Stomach (tissue), 9 donors: Measurements from ENCODE around the gene TREM1. TPM values are rescaled to one million over a fixed set of nuclear protein-coding genes. Genes with fewer than 3 reads are reported as not detected.
"Not testable (repeated sequence)": the region's sequence is repeated elsewhere in the genome, so short reads cannot be mapped to it uniquely, and the experiment has no call there.

Source experiments
- DNase-seq, 2 donors: peaks; one replicate each; pipeline versions ENCODE4 v3.0.0 to v3.0.0-alpha.2; 2013 to 2019
- H3K27ac ChIP-seq, 5 donors: fragments of 200-600 bp in 4 of 5; sonication (generic) in 4 of 5; one replicate each; pipeline ENCODE4 v1.5.1; 2013 to 2019; ENCODE audit warnings: mild to moderate bottlenecking in 1 of 5, moderate library complexity in 1 of 5
- H3K27me3 ChIP-seq, 3 donors: fragments of 200-600 bp; sonication (generic); one replicate each; pipeline ENCODE4 v1.5.1; 2017 to 2019; ENCODE audit warnings: mixed run types in 1 of 3
- H3K36me3 ChIP-seq, 4 donors: fragments of 200-600 bp; sonication (generic); 1 replicate in 3 of 4; 2 replicates in 1 of 4; pipeline ENCODE4 v1.5.1; 2016 to 2019
- H3K4me1 ChIP-seq, 4 donors: fragments of 200-600 bp; sonication (generic); one replicate each; pipeline ENCODE4 v1.5.1; 2016 to 2019
- H3K4me3 ChIP-seq, 4 donors: fragments of 200-600 bp; sonication (generic) in 3 of 4; one replicate each; pipeline ENCODE4 v1.5.1; 2016 to 2019; ENCODE audit warnings: mild to moderate bottlenecking in 1 of 4
- H3K9me3 ChIP-seq, 4 donors: fragments of 200-600 bp; sonication (generic); one replicate each; pipeline ENCODE4 v1.5.1; 2016 to 2019
- EP300 ChIP-seq: sonication (generic); formaldehyde crosslinking; IDR thresholded peaks from one replicate; pipeline ENCODE4 v1.6.1; 2017; ENCODE audit warnings: antibody characterized with exemption
- POLR2A ChIP-seq, 4 donors: fragments of 450-650 bp; IDR thresholded peaks; one replicate each; pipeline ENCODE4 v1.6.1; 2016; ENCODE audit warnings: antibody characterized with exemption in 4 of 4, control low read depth in 2 of 4, mild to moderate bottlenecking in 1 of 4, moderate library complexity in 1 of 4
- POLR2AphosphoS5 ChIP-seq, 3 donors: sonication (generic); formaldehyde crosslinking; IDR thresholded peaks; one replicate each; pipeline ENCODE4 v1.6.1; 2016; ENCODE audit warnings: antibody characterized with exemption in 3 of 3
- WGBS, 5 donors: extraction: QIAGEN DNeasy Blood & Tissue Kit in 3 of 5; methylation state at CpG; one replicate each; pipeline versions ENCODE4 v1.1.5 to v1.1.7; 2013 to 2018; 5-methylcytosine and 5-hydroxymethylcytosine counted together
- intact Hi-C: fragments of 100-400 bp; cut with DNase I; formaldehyde crosslinking; loops from one replicate; pipeline ENCODE4 v1.15.1; 2023; ENCODE audit warnings: low total_unique reads
- polyA plus RNA-seq, 3 donors: library from polyadenylated mRNA; stranded (reverse); fragments of 200-250 nt; gene quantifications; one replicate each; pipeline ENCODE4 v1.2.3, GENCODE V29; 2013
- total RNA-seq, 5 donors: library from RNA; depleted of rRNA; stranded (reverse); fragments of >200 nt; gene quantifications; one replicate each; pipeline versions ENCODE4 v1.1.0 to v1.2.3, GENCODE V29; 2014 to 2016
- TF ChIP-seq, protein P1 (sequence below), 7 experiments: fragments of 450-650 bp in 4 of 7; fragments of 200-600 bp in 3 of 7; sonication (generic) in 3 of 7; IDR thresholded peaks; one replicate each; pipeline ENCODE4 v1.5.1; 2016 to 2019; ENCODE audit warnings: antibody characterized with exemption in 7 of 7, control low read depth in 2 of 7, mild to moderate bottlenecking in 1 of 7
- donor health status: healthy with polysubstance abuse.
- donor health status: Bipolar disorder and iron deficiency.
- donor health status: healthy.

The TREM1 gene
- total and polyA plus RNA-seq, 8 donors: 0.10 to 7.7 (median 1.7) TPM; not detected in 5

GRCh38 chr6:41247288-41247865 is 39.1 kb downstream of the TREM1 start:
- H3K27me3 ChIP-seq: peaks cover 0 to 6% (median 0%) of the 10 kb centered on the region in 3 donors
- H3K4me1 ChIP-seq: no peaks in the 10 kb centered on the region
- H3K4me3 ChIP-seq: no peak overlapping the region
- TF ChIP-seq POLR2AphosphoS5 (IDR thresholded peaks at IDR 0.05) (no peak), POLR2A (IDR thresholded peaks at IDR 0.05) (no peak), EP300 (no peak)
- TF ChIP-seq, protein P1, sequence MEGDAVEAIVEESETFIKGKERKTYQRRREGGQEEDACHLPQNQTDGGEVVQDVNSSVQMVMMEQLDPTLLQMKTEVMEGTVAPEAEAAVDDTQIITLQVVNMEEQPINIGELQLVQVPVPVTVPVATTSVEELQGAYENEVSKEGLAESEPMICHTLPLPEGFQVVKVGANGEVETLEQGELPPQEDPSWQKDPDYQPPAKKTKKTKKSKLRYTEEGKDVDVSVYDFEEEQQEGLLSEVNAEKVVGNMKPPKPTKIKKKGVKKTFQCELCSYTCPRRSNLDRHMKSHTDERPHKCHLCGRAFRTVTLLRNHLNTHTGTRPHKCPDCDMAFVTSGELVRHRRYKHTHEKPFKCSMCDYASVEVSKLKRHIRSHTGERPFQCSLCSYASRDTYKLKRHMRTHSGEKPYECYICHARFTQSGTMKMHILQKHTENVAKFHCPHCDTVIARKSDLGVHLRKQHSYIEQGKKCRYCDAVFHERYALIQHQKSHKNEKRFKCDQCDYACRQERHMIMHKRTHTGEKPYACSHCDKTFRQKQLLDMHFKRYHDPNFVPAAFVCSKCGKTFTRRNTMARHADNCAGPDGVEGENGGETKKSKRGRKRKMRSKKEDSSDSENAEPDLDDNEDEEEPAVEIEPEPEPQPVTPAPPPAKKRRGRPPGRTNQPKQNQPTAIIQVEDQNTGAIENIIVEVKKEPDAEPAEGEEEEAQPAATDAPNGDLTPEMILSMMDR (IDR thresholded peaks at IDR 0.05): no peak
- 64 to 74% (median 68%) methylated on average over 8 to 9 of the region's 9 CpGs for WGBS, 5 donors
- intact Hi-C loops: no loop called here
- no peaks in the 10 kb centered on the region for H3K9me3 ChIP-seq
- no peaks in the 10 kb centered on the region for H3K36me3 ChIP-seq
- no peak for DNase-seq
- H3K27ac ChIP-seq: no peak overlapping the region

- H3K4me1 ChIP-seq, DNase-seq, H3K36me3 ChIP-seq, H3K27ac ChIP-seq, intact Hi-C loops, H3K4me3 ChIP-seq, H3K9me3 ChIP-seq: not testable (repeated sequence)
- WGBS, 5 donors: 90 to 99% (median 96%) methylated on average over 3 to 4 of the region's 4 CpGs
- peaks cover 0 to 12% (median 0%) of the 10 kb centered on the region in 3 donors for H3K27me3 ChIP-seq
Observed at GRCh38 chr6:41246529-41246928, 40.0 kb downstream of the TREM1 start.

DNA sequence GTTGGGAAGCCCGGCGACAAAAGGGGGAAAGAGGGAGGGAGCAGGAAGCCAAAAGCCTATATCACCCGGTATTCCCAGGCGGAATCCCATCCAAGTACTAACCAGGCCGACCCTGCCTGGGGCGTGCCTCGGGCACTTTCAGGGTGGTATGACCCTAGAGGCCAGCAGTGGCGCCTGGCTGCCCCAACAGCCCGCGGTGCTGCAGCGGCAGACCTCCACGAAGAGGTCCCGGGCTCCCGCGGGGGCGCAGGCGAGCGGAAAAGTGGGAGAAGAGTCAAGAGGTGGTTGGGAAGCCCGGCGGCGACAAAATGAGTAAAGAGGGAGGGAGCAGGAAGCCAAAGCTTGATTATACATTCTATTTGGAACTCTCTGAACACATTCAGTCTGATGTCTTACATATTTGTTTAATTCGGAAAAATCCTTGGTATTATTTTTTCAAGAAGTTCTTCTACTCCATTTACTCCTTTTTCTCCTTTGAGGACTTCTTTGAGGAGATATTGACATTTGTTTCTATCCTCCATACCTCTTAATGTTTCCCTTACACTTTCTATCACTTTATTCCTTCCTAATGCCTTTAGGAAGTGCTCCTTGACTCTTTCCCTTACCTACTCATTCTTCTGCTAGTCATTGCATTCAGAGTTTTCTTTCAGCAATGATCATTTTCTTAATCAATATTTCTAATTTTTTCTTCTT is 46.9 kb downstream of the TREM1 start:
- peaks cover 0 to 54% (median 21%) of the 10 kb centered on the region in 3 donors for H3K27me3 ChIP-seq
- intact Hi-C loops: no loop called here
- H3K4me3 ChIP-seq: no peak overlapping the region
- TF ChIP-seq POLR2A (IDR thresholded peaks at IDR 0.05): no peak
- TF ChIP-seq EP300: no peak
- TF ChIP-seq POLR2AphosphoS5 (IDR thresholded peaks at IDR 0.05): no peak
- no peaks in the 10 kb centered on the region for H3K9me3 ChIP-seq
- no peaks in the 10 kb centered on the region for H3K36me3 ChIP-seq
- no peak for DNase-seq
- H3K27ac ChIP-seq: no peak overlapping the region
- WGBS, 5 donors: 9 to 19% (median 15%) methylated on average over 20 to 22 of the region's 22 CpGs
- no peaks in the 10 kb centered on the region for H3K4me1 ChIP-seq

DNA sequence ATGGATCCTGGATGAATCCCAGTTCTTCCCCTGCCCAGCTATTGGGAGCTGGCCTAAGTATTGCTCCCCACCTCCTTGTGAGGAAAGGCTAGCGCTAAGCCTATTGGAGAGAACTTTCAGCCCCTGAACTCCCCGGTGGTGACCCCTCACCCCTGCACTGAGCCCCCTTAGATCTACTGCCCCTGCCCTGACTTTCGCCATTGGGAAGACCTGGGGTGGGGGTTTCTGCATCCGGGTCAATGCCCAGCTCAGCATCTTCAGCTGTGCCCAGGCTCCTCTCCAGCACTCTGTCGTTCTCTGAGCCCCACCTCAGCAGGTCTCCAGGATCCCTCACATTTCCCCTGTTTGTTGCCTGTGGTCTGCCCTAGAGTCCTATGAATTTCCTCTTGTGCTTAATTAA is 49.4 kb downstream of the TREM1 start:
- TF ChIP-seq EP300: no peak
- TF ChIP-seq POLR2A (IDR thresholded peaks at IDR 0.05): no peak
- no peak for TF ChIP-seq POLR2AphosphoS5 (IDR thresholded peaks at IDR 0.05)
- TF ChIP-seq, protein P1 (IDR thresholded peaks at IDR 0.05): no peak
- DNase-seq: no peak
- Histone ChIP-seq H3K4me1 (no peaks in the 10 kb centered on the region), H3K4me3 (no peak overlapping the region), H3K9me3 (no peaks in the 10 kb centered on the region), H3K27ac (no peak overlapping the region), H3K36me3 (no peaks in the 10 kb centered on the region), H3K27me3 (peaks cover 0 to 47% (median 21%) of the 10 kb centered on the region in 3 donors)
- WGBS, 5 donors: 75 to 85% (median 78%) methylated on average over 5 of the region's 5 CpGs
- intact Hi-C loops: no loop called here

GRCh38 chr6:41236276-41236675 is 50.2 kb downstream of the TREM1 start:
- Histone ChIP-seq H3K9me3 (no peaks in the 10 kb centered on the region), H3K27ac (no peak overlapping the region), H3K27me3 (peaks cover 0 to 40% (median 21%) of the 10 kb centered on the region in 3 donors), H3K4me1 (no peaks in the 10 kb centered on the region), H3K36me3 (no peaks in the 10 kb centered on the region), H3K4me3 (no peak overlapping the region)
- 76 to 93% (median 79%) methylated on average over 4 of the region's 4 CpGs for WGBS, 5 donors
- intact Hi-C loops: no loop called here
- DNase-seq: no peak
- TF ChIP-seq, protein P1 (IDR thresholded peaks at IDR 0.05): no peak
